Effector memory CD4-positive, alpha-beta T cell (primary cell): Measurements from ENCODE around the gene STRIP1.
"Not testable (repeated sequence)": the region's sequence is repeated elsewhere in the genome, so short reads cannot be mapped to it uniquely, and the experiment has no call there.

Experiments
- DNase-seq, 3 donors: peaks; one replicate each; pipeline ENCODE4 v3.0.0-alpha.2; 2020
- H3K27ac ChIP-seq: 2 replicates; pipeline ENCODE4 v1.7.0; 2013; ENCODE audit warnings: mild to moderate bottlenecking, low read length, moderate library complexity; ENCODE audit not compliant: insufficient read depth, poor library complexity, severe bottlenecking
- H3K27me3 ChIP-seq: replicated peaks from 2 replicates; pipeline ENCODE4 v1.7.0; 2013; ENCODE audit warnings: mild to moderate bottlenecking, low read length; ENCODE audit not compliant: insufficient read depth, control insufficient read depth, poor library complexity, severe bottlenecking
- H3K36me3 ChIP-seq: 2 replicates; pipeline ENCODE4 v1.7.0; 2013; ENCODE audit warnings: mild to moderate bottlenecking, low read length, moderate library complexity; ENCODE audit not compliant: control insufficient read depth, insufficient read depth
- H3K4me1 ChIP-seq: 2 replicates; pipeline ENCODE4 v1.7.0; 2013; ENCODE audit warnings: low read length, mild to moderate bottlenecking; ENCODE audit not compliant: control insufficient read depth, insufficient read depth, poor library complexity, severe bottlenecking
- H3K4me3 ChIP-seq: 2 replicates; pipeline ENCODE4 v1.7.0; 2013; ENCODE audit warnings: low read length, low read depth, mild to moderate bottlenecking; ENCODE audit not compliant: insufficient read depth, poor library complexity, severe bottlenecking
- H3K9me3 ChIP-seq: 2 replicates; pipeline ENCODE4 v1.7.0; 2013; ENCODE audit warnings: mild to moderate bottlenecking, low read length, moderate library complexity; ENCODE audit not compliant: control insufficient read depth

STRIP1 gene

DNA sequence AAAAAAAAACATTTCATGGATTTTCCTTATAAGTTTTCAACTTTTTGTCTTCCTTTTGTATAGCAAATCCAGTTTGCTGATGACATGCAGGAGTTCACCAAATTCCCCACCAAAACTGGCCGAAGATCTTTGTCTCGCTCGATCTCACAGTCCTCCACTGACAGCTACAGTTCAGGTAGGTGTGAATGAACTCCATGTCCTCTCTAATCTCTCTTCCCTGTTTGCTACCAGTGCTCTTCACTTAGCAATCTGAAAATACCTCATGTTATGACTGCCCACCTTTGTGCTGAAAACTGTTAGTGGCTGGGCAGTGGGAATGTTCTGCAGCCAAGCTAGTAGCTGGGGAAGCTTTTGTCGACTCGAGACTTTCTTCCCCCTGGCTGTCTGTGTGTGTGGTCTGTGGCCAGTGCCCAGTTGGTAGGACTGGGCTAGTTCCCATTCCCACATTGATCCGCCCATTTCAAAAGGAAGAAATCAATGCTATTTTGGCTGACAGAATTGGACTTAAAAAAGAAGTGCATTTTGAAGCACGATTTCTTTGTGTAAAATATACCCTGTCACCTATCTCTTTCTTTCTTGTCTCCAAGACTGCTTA lies 25.4 kb upstream of the STRIP1 start:
- Histone ChIP-seq H3K4me3 (no peak overlapping the region), H3K4me1 (peaks cover 7% of the 10 kb centered on the region), H3K27me3 (no peaks in the 10 kb centered on the region), H3K27ac (no peak overlapping the region), H3K36me3 (peaks cover 30% of the 10 kb centered on the region), H3K9me3 (no peaks in the 10 kb centered on the region)
- no peak for DNase-seq

DNA sequence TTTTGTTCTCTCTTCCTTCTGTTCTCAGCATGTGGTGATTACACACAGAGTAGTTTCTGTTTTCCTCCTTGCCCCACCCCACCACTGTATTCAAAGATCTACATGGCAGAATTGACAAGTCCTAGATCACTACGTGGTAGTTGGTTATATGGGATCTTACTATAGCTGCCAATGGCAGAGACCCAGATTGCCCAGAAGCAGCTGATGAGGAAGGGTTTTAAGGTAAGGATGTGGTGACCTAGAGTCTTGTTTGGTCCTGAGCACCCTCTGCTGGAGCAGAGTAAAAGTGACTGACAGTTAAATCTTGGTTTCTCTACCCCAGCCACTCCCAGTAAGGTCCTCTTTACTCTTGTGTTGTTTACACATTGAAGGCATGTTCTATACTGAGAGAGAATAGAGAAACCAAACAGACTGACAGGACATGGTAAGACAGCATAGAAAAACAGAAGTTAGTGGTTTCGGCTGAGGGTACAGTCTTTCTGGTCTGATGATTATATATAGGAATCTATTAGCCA lies 22.8 kb upstream of the STRIP1 start:
- Histone ChIP-seq H3K4me3 (no peak overlapping the region), H3K36me3 (peaks cover 52% of the 10 kb centered on the region), H3K4me1 (no peaks in the 10 kb centered on the region), H3K27ac (no peak overlapping the region), H3K9me3 (no peaks in the 10 kb centered on the region), H3K27me3 (no peaks in the 10 kb centered on the region)
- no peak for DNase-seq

DNA sequence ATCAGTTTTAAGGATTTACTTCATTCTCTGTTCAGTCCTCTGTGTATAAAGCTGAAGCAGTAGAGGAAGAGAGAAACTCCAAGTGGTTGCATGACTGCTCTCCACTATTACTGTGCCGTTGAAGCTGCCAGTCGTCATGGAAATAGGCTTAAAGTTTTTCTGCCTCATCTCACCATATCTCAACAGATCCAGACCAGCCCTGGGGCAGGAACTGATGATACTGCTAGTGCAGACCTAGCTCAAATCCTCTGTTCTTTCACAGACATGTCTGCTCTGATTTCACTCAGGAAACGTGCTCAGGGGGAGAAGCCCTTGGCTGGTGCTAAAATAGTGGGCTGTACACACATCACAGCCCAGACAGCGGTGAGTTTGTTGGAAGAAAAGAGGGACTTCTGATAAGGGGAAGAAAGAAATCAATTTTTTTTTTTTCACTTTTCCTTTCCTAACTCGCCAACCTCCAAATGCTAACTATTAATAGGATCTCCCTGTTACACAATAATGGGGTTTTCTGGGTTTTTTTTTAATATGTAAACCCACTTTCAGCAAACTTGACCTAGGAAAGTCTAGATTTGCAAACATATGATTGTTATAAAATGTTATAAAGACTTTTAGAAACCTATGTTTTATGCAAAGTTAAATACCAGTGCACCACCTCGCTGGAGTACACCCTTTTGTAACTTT lies 22.2 kb upstream of the STRIP1 start:
- DNase-seq, result no peak
- no peaks in the 10 kb centered on the region for H3K4me1 ChIP-seq
- no peak overlapping the region for H3K27ac ChIP-seq
- H3K27me3 ChIP-seq, result no peaks in the 10 kb centered on the region
- H3K36me3 ChIP-seq, result peaks cover 58% of the 10 kb centered on the region
- no peak overlapping the region for H3K4me3 ChIP-seq
- no peaks in the 10 kb centered on the region for H3K9me3 ChIP-seq

DNA sequence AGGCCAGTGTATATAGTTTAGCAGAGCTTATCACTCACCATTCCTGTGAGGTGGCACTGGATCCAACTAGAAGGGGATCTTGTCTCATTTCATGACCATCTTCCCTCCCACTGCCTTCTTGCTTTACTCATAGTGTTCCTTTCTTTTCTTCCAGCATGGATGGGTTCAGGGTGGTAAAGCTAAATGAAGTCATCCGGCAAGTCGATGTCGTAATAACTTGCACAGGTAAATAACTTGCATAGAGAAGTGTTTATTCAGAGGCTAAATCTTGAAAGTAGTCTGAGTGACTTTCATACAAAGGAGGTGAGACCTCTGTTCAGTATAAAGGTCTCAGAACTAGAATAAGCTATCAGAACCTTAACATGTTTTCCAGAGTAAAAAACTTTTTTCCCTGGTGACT lies 16.6 kb upstream of the STRIP1 start:
- Histone ChIP-seq H3K36me3 (peaks cover 76% of the 10 kb centered on the region), H3K9me3 (no peaks in the 10 kb centered on the region), H3K4me3 (no peak overlapping the region), H3K4me1 (no peaks in the 10 kb centered on the region), H3K27me3 (no peaks in the 10 kb centered on the region), H3K27ac (no peak overlapping the region)
- DNase-seq, result no peak

DNA sequence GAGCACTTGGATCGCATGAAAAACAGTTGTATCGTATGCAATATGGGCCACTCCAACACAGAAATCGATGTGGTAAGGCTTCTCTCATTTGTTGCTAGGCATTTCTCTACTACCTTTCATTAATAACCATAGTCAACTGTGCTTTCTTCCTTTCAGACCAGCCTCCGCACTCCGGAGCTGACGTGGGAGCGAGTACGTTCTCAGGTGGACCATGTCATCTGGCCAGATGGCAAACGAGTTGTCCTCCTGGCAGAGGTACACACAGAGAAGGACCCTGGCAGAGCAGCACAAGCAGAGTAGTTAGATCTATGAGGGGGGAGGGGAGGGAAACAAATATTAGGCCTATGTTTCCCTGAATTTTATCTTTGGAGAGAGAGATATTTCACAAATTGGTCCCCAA lies 16.0 kb upstream of the STRIP1 start:
- no peak overlapping the region for H3K4me3 ChIP-seq
- no peak for DNase-seq
- H3K9me3 ChIP-seq, result no peaks in the 10 kb centered on the region
- no peak overlapping the region for H3K27ac ChIP-seq
- peaks cover 78% of the 10 kb centered on the region for H3K36me3 ChIP-seq
- no peaks in the 10 kb centered on the region for H3K4me1 ChIP-seq
- H3K27me3 ChIP-seq, result no peaks in the 10 kb centered on the region

DNA sequence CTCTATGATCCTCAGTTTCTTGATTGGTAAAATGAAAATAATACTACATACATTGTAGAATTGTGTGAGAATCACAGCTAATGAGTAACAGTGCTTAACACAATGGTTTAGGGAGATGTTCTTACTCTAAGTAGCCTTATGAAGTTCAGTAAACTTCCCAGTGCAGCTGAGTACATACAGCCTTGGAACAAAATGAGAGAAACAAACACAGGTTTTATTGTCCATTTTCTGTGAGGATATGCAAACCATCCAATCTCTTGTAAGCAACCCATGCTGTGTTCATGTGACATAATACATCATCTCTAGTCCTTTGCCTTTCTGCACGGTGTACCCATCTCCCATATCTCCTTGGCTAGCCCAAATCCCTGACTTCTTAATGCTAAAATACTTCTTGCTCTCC lies 14.7 kb upstream of the STRIP1 start:
- no peaks in the 10 kb centered on the region for H3K4me1 ChIP-seq
- H3K9me3 ChIP-seq, result no peaks in the 10 kb centered on the region
- DNase-seq, result no peak
- H3K36me3 ChIP-seq, result peaks cover 68% of the 10 kb centered on the region
- no peaks in the 10 kb centered on the region for H3K27me3 ChIP-seq
- H3K4me3 ChIP-seq, result no peak overlapping the region
- H3K27ac ChIP-seq, result no peak overlapping the region

DNA sequence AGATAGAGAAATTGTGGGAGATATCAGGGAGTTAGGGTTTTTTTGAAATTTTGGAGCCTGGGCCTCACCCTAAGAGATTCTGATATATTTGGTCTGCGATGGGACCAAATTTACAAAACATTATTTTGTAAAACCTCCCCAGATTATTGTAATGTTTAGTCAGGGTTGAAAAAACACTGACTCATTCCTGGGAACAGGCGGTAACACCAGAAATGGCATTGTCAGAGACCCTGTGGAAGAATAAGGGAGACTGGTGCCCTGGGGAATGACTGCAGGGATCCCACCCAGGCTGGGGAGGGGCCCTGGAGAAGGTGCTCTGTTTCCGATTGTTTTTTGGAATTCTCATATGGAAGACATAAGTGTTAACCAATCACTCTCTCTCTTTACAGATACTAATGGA lies 13.1 kb upstream of the STRIP1 start:
- Histone ChIP-seq H3K27ac (no peak overlapping the region), H3K36me3 (peaks cover 56% of the 10 kb centered on the region), H3K9me3 (no peaks in the 10 kb centered on the region), H3K4me3 (no peak overlapping the region), H3K27me3 (no peaks in the 10 kb centered on the region), H3K4me1 (no peaks in the 10 kb centered on the region)
- DNase-seq, result no peak

DNA sequence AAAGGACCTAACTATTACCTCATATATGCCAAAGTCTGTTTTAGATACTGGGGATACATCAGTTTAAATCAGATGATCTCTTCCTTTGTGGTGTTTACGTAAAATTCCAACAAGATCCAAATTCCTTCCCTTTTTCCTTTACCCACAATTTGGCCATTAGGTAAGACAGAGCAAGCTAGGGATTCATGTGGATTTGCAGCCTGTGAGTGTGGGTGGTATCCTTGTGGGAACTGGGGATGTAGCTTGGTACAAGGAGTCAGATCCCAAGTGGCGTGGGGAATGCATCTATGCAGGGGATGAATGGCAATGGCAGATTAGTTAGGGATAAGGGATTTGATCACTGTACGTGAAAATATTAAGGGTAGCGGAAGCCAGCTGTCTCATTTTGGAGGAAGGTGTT lies 9.8 kb upstream of the STRIP1 start:
- DNase-seq, result no peak
- no peaks in the 10 kb centered on the region for H3K27me3 ChIP-seq
- H3K4me3 ChIP-seq, result no peak overlapping the region
- H3K36me3 ChIP-seq, result peaks cover 24% of the 10 kb centered on the region
- no peak overlapping the region for H3K27ac ChIP-seq
- H3K4me1 ChIP-seq, result no peaks in the 10 kb centered on the region
- H3K9me3 ChIP-seq, result no peaks in the 10 kb centered on the region

DNA sequence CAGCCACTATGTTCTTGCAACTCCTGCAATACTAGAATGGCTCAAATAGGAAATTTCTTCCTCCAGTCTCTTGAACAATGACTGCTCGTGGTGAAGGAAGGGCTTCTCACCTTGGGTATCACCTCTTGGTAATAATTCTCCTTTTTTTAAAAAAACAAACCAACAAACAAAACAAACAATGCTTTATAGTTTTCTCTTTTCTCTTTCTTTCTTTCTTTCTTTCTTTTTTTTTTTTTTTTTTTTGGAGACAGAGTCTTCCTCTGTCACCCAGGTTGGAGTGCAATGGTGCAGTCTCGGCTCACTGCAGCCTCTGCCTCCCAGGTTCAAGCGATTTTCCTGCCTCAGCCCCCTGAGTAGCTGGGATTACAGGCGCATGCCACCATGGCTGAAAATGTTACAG lies 3.7 kb upstream of the STRIP1 start:
- H3K4me3 ChIP-seq, result peak overlapping the region; percentile 44
- not testable (repeated sequence) for H3K9me3 ChIP-seq, H3K27me3 ChIP-seq, H3K36me3 ChIP-seq, DNase-seq
- H3K27ac ChIP-seq, result peak overlapping the region; percentile 55
- peaks cover 14% of the 10 kb centered on the region for H3K4me1 ChIP-seq

DNA sequence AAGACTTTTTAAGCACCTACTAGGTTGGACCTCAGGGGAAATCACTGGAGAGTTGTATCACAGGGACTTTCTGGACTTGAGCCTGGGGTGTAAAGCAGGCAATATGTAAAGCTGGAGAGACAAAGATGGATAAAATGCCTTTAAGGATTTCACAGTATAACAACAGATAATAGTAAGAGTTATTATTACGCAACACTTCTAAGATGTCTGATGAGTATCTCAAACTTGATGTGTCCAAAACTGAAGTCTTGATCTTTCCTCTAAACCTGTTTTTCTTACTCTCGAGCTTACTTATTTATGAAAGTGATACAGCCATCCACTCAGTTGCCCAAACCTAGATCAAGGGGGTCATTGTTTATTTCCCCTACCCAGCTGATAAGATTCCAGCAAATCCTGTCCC lies 2.1 kb upstream of the STRIP1 start:
- H3K4me1 ChIP-seq, result peaks cover 21% of the 10 kb centered on the region
- H3K27me3 ChIP-seq, result no peaks in the 10 kb centered on the region
- H3K36me3 ChIP-seq, result no peaks in the 10 kb centered on the region
- no peak for DNase-seq
- no peak overlapping the region for H3K27ac ChIP-seq
- H3K9me3 ChIP-seq, result no peaks in the 10 kb centered on the region
- no peak overlapping the region for H3K4me3 ChIP-seq
